Liver (tissue), 9 donors: ENCODE results near the gene NDUFB2. TPM values are rescaled to one million over a fixed set of nuclear protein-coding genes. Genes with fewer than 3 reads are reported as not detected.
A peak's percentile ranks its signal among the peaks of the same experiment; 100 is the strongest.

Experiments
- DNase-seq: peaks from one replicate; pipeline ENCODE4 v3.0.0-alpha.2; 2017; ENCODE audit warnings: low spot score
- H3K27ac ChIP-seq, 2 donors: one replicate each; pipeline ENCODE4 v1.7.0; 2013; ENCODE audit warnings: inconsistent platforms in 2 of 2, low read length in 2 of 2, control low read depth in 1 of 2, low read depth in 1 of 2, mild to moderate bottlenecking in 1 of 2
- H3K27me3 ChIP-seq, 4 donors: one replicate each; pipeline versions ENCODE4 v1.6.1 to v1.7.0; 2013; ENCODE audit warnings: low read length in 3 of 4, inconsistent platforms in 1 of 4, mild to moderate bottlenecking in 1 of 4, moderate library complexity in 1 of 4; ENCODE audit not compliant: control insufficient read depth in 4 of 4, insufficient read depth in 4 of 4
- H3K36me3 ChIP-seq, 4 donors: one replicate each; pipeline versions ENCODE4 v1.6.1 to v1.7.0; 2013; ENCODE audit warnings: low read length in 3 of 4, mild to moderate bottlenecking in 3 of 4, low read depth in 1 of 4, moderate library complexity in 1 of 4; ENCODE audit not compliant: control insufficient read depth in 4 of 4, insufficient read depth in 3 of 4
- H3K4me1 ChIP-seq, 4 donors: one replicate each; pipeline versions ENCODE4 v1.6.1 to v1.7.0; 2013; ENCODE audit warnings: low read length in 3 of 4, mild to moderate bottlenecking in 3 of 4, moderate library complexity in 1 of 4; ENCODE audit not compliant: control insufficient read depth in 4 of 4, insufficient read depth in 4 of 4
- H3K4me3 ChIP-seq, 3 donors: one replicate each; pipeline versions ENCODE4 v1.6.1 to v1.7.0; 2013; ENCODE audit warnings: low read length in 3 of 3, control low read depth in 1 of 3, low read depth in 1 of 3, mild to moderate bottlenecking in 1 of 3
- H3K9ac ChIP-seq, 2 donors: one replicate each; pipeline ENCODE4 v1.7.0; 2013; ENCODE audit warnings: low read length in 2 of 2, mild to moderate bottlenecking in 2 of 2, moderate library complexity in 2 of 2, control low read depth in 1 of 2, low read depth in 1 of 2
- H3K9me3 ChIP-seq, 4 donors: one replicate each; pipeline versions ENCODE4 v1.6.1 to v1.7.0; 2013; ENCODE audit warnings: low read length in 3 of 4; ENCODE audit not compliant: control insufficient read depth in 4 of 4
- EGR1 ChIP-seq, 2 donors: IDR thresholded peaks; 2 replicates each; pipeline ENCODE4 v1.6.1; 2016 to 2018; ENCODE audit warnings: antibody characterized with exemption in 2 of 2, low read depth in 2 of 2
- FOXA1 ChIP-seq: IDR thresholded peaks from 2 replicates; pipeline ENCODE4 v1.6.1; 2016; ENCODE audit warnings: antibody characterized with exemption
- FOXA2 ChIP-seq: IDR thresholded peaks from 2 replicates; pipeline ENCODE4 v1.6.1; 2016; ENCODE audit warnings: antibody characterized with exemption
- GABPA ChIP-seq, 2 donors: IDR thresholded peaks in 1 of 2; conservative IDR thresholded peaks in 1 of 2; 2 replicates each; pipeline ENCODE4 v1.6.1; 2016; ENCODE audit warnings: antibody characterized with exemption in 2 of 2, mild to moderate bottlenecking in 1 of 2, moderate library complexity in 1 of 2
- HNF4A ChIP-seq, 2 donors: conservative IDR thresholded peaks; 2 replicates each; pipeline ENCODE4 v1.6.1; 2016; ENCODE audit warnings: antibody characterized with exemption in 2 of 2, mild to moderate bottlenecking in 2 of 2
- HNF4G ChIP-seq: IDR thresholded peaks from 2 replicates; pipeline ENCODE4 v1.6.1; 2016; ENCODE audit warnings: antibody characterized with exemption
- JUND ChIP-seq, 2 donors: IDR thresholded peaks; 2 replicates each; pipeline ENCODE4 v1.6.1; 2016; ENCODE audit warnings: antibody characterized with exemption in 2 of 2
- NR2F2 ChIP-seq: IDR thresholded peaks from 2 replicates; pipeline ENCODE4 v1.6.1; 2016; ENCODE audit warnings: antibody characterized with exemption
- RAD21 ChIP-seq, 2 donors: IDR thresholded peaks; 2 replicates each; pipeline ENCODE4 v1.6.1; 2016; ENCODE audit warnings: antibody characterized with exemption in 2 of 2, mild to moderate bottlenecking in 2 of 2
- RXRA ChIP-seq, 2 donors: IDR thresholded peaks; 2 replicates each; pipeline ENCODE4 v1.6.1; 2017 to 2018; ENCODE audit warnings: antibody characterized with exemption in 2 of 2, mild to moderate bottlenecking in 1 of 2
- SP1 ChIP-seq: IDR thresholded peaks from 2 replicates; pipeline ENCODE4 v1.6.1; 2018; ENCODE audit warnings: antibody characterized with exemption, mild to moderate bottlenecking
- TAF1 ChIP-seq: conservative IDR thresholded peaks from 2 replicates; pipeline ENCODE4 v1.6.1; 2016; ENCODE audit warnings: antibody characterized with exemption, mild to moderate bottlenecking
- YY1 ChIP-seq: IDR thresholded peaks from 2 replicates; pipeline ENCODE4 v1.6.1; 2016; ENCODE audit warnings: antibody characterized with exemption, mild to moderate bottlenecking
- WGBS: extraction: QIAGEN DNeasy Blood & Tissue Kit; methylation state at CpG from one replicate; pipeline ENCODE4 v1.1.7; 2013; 5-methylcytosine and 5-hydroxymethylcytosine counted together
- polyA plus RNA-seq, 2 donors: library from polyadenylated mRNA; stranded (reverse) in 1 of 2; unstranded in 1 of 2; fragments of 200-250 nt in 1 of 2; fragments of >200 nt in 1 of 2; fragmentation: Nextera tagmentation in 1 of 2; extraction: Ambion mirVana in 1 of 2; gene quantifications; one replicate each; pipeline versions ENCODE4 v1.2.1 to v1.2.3, GENCODE V29; 2013 to 2015
- total RNA-seq, 2 donors: library from RNA; depleted of rRNA; stranded (reverse); fragments of >200 nt; gene quantifications; one replicate each; pipeline ENCODE4 v1.2.3, GENCODE V29; 2014
- TF ChIP-seq, protein P1 (sequence below): IDR thresholded peaks from 2 replicates; pipeline ENCODE4 v1.6.1; 2016; ENCODE audit warnings: antibody characterized with exemption
- TF ChIP-seq, protein P2 (sequence below): IDR thresholded peaks from 2 replicates; pipeline ENCODE4 v1.6.1; 2016; ENCODE audit warnings: antibody characterized with exemption
- TF ChIP-seq, protein P3 (sequence below): IDR thresholded peaks from 2 replicates; pipeline ENCODE4 v1.6.1; 2016; ENCODE audit warnings: antibody characterized with exemption
- TF ChIP-seq, protein P4 (sequence below): IDR thresholded peaks from 2 replicates; pipeline ENCODE4 v1.6.1; 2016; ENCODE audit warnings: antibody characterized with exemption, mild to moderate bottlenecking
- donor health status: healthy.
- donor health status: healthy.
- donor health status: healthy.
- donor health status: healthy.
- donor health status: healthy.

Gene NDUFB2
- total and polyA plus RNA-seq, 4 donors: 60.4 to 435 (median 150) TPM

DNA sequence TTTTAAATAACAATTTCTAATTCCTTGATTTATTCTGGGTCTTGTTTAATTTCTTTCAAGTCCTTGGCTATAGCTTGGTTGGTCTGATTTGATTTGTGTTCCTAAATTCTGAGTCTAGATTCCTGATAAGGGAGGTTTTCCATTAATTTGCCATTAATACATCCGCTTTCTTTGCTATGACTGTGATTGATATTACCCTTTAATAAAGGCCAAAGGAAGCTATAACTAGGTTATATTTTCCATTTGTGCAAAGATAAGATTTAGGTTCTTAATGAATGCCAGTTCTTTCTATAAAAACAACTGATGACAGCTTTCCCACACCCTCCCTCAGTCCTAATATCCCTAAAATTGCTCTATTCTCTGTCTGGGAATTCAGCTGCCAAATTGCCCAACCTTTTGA is 28.2 kb downstream of the NDUFB2 start:
- TF ChIP-seq HNF4G (no peak), YY1 (no peak), FOXA2 (no peak), NR2F2 (no peak), RXRA (IDR thresholded peaks at IDR 0.05) (no peak), SP1 (no peak), RAD21 (IDR thresholded peaks at IDR 0.05) (no peak), JUND (IDR thresholded peaks at IDR 0.05) (no peak), EGR1 (IDR thresholded peaks at IDR 0.05; ENCODE audit: low read depth in 2 of 2) (no peak), FOXA1 (no peak), TAF1 (no peak)
- TF ChIP-seq, protein P1, sequence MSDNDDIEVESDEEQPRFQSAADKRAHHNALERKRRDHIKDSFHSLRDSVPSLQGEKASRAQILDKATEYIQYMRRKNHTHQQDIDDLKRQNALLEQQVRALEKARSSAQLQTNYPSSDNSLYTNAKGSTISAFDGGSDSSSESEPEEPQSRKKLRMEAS: no peak
- TF ChIP-seq, protein P2, sequence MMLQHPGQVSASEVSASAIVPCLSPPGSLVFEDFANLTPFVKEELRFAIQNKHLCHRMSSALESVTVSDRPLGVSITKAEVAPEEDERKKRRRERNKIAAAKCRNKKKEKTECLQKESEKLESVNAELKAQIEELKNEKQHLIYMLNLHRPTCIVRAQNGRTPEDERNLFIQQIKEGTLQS: no peak
- TF ChIP-seq, protein P3, sequence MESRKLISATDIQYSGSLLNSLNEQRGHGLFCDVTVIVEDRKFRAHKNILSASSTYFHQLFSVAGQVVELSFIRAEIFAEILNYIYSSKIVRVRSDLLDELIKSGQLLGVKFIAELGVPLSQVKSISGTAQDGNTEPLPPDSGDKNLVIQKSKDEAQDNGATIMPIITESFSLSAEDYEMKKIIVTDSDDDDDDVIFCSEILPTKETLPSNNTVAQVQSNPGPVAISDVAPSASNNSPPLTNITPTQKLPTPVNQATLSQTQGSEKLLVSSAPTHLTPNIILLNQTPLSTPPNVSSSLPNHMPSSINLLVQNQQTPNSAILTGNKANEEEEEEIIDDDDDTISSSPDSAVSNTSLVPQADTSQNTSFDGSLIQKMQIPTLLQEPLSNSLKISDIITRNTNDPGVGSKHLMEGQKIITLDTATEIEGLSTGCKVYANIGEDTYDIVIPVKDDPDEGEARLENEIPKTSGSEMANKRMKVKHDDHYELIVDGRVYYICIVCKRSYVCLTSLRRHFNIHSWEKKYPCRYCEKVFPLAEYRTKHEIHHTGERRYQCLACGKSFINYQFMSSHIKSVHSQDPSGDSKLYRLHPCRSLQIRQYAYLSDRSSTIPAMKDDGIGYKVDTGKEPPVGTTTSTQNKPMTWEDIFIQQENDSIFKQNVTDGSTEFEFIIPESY: no peak
- Histone ChIP-seq H3K9me3 (no peaks in the 10 kb centered on the region), H3K36me3 (peaks cover 0 to 1% (median 0%) of the 10 kb centered on the region in 4 donors), H3K27ac (no peak overlapping the region), H3K4me1 (peaks cover 1 to 13% (median 10%) of the 10 kb centered on the region in 4 donors), H3K4me3 (no peak overlapping the region), H3K9ac (no peak overlapping the region), H3K27me3 (no peaks in the 10 kb centered on the region)
- no peak for DNase-seq
- 96% methylated on average over 1 of the region's 1 CpG for WGBS

DNA sequence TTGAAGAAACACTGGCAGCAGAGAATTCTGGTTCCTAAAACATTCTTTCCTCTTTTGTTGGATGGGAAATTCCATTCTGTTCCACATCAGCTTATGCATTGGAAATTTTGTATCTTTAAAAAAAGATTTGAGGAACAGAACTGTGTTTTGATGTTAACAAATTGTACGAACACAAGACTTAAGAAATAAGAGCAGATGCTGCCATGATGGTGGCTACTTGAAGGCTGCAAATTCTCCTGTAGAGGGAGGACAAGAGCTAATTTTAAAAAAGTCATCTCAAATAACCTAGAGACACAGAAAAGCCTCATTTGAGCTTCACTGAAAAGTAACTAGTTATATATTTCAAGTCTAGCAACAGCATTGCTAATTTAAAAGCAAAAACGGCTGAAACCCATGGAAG is 29.8 kb downstream of the NDUFB2 start:
- 77% methylated on average over 2 of the region's 2 CpGs for WGBS
- TF ChIP-seq GABPA (IDR thresholded peaks at IDR 0.05 in 1 of 2, conservative IDR thresholded peaks at IDR 0.05 in 1 of 2) (no peak), RAD21 (IDR thresholded peaks at IDR 0.05) (peak; percentile 31 to 48)
- DNase-seq: no peak
- Histone ChIP-seq H3K4me3 (no peak overlapping the region), H3K4me1 (peaks cover 1 to 13% (median 10%) of the 10 kb centered on the region in 4 donors), H3K9me3 (no peaks in the 10 kb centered on the region), H3K27ac (no peak overlapping the region), H3K27me3 (no peaks in the 10 kb centered on the region), H3K36me3 (peaks cover 0 to 3% (median 0%) of the 10 kb centered on the region in 4 donors), H3K9ac (no peak overlapping the region)

DNA sequence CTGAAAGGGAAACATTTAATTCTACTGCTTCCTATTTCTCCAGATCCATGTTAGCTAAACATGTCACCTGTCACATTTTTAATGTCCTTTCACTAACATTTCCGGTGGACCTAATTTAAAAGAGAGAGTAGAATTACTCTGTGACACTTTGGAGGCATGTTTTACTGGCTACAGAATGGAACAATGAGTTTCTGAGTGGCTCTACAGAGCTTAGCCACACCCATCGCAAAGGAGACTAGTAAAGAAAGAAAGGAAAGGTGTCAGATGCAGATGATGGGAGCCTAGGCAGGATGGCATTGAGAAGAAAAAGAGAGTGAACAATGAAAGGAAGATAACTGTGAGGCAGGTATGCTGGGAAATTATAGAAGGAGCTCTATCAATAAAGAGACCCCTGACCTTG is 35.9 kb downstream of the NDUFB2 start:
- Histone ChIP-seq H3K36me3 (peaks cover 0 to 9% (median 2%) of the 10 kb centered on the region in 4 donors), H3K9me3 (no peaks in the 10 kb centered on the region), H3K9ac (no peak overlapping the region), H3K4me1 (no peaks in the 10 kb centered on the region), H3K27ac (no peak overlapping the region), H3K4me3 (no peak overlapping the region), H3K27me3 (no peaks in the 10 kb centered on the region)
- no peak for DNase-seq
- WGBS: over 99% methylated on average over 2 of the region's 2 CpGs
- TF ChIP-seq, protein P4, sequence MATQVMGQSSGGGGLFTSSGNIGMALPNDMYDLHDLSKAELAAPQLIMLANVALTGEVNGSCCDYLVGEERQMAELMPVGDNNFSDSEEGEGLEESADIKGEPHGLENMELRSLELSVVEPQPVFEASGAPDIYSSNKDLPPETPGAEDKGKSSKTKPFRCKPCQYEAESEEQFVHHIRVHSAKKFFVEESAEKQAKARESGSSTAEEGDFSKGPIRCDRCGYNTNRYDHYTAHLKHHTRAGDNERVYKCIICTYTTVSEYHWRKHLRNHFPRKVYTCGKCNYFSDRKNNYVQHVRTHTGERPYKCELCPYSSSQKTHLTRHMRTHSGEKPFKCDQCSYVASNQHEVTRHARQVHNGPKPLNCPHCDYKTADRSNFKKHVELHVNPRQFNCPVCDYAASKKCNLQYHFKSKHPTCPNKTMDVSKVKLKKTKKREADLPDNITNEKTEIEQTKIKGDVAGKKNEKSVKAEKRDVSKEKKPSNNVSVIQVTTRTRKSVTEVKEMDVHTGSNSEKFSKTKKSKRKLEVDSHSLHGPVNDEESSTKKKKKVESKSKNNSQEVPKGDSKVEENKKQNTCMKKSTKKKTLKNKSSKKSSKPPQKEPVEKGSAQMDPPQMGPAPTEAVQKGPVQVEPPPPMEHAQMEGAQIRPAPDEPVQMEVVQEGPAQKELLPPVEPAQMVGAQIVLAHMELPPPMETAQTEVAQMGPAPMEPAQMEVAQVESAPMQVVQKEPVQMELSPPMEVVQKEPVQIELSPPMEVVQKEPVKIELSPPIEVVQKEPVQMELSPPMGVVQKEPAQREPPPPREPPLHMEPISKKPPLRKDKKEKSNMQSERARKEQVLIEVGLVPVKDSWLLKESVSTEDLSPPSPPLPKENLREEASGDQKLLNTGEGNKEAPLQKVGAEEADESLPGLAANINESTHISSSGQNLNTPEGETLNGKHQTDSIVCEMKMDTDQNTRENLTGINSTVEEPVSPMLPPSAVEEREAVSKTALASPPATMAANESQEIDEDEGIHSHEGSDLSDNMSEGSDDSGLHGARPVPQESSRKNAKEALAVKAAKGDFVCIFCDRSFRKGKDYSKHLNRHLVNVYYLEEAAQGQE: no peak
- TF ChIP-seq FOXA1 (no peak), HNF4A (conservative IDR thresholded peaks at IDR 0.05) (no peak)
- TF ChIP-seq, protein P3: no peak
